DMS153 treated with DMSO at 0.1 percent for 48 hours (cell line): ENCODE results near the gene OR1F1.
A peak's percentile ranks its signal among the peaks of the same experiment; 100 is the strongest.
"Not testable (repeated sequence)": the region's sequence is repeated elsewhere in the genome, so short reads cannot be mapped to it uniquely, and the experiment has no call there.

ENCODE experiments used
- DNase-seq: peaks from one replicate; lab custom pipeline; 2025; ENCODE audit not compliant: unreplicated experiment; lab: John Stamatoyannopoulos, UW

OR1F1 gene

DNA sequence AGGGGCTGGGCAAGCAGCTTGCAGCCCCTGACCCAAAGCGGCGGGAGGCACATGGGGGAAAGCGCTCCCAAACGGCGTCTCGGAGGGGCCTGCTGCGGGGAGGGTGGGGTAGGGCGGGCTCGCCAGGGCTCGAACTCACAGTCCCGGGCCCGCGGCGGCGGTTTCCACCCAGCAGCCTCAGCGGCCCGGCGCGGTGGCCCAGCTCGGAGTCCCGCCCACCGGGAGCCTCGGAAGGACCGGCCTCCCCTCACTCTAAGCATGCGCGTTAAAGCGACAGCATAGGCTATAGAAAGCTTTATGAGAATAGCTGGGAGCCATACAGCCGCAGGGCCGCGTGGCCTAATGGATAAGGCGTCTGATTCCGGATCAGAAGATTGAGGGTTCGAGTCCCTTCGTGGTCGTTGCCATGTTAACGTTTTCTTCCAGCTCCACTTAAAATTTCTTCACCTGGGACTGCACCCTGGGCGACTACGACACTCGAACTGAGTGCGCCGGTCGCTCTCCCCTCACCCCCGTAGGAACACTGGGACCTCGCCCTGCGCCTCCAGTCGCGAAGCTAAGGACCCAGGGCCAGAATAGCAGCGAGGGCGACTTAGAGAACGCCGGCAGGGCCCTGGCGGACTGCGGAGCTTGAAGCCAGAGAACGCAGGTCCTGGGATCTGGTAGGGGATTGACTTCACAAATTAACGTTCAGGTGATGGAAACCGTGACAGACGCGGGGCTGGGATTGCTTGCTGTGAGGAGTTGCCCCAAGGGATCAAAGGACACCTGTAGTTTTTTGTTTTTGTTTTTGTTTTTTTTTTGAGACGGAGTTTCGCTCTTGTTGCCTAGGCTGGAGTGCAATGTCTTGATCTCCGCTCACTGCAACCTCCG, 37.4 kb upstream of the OR1F1 start:
- peak; percentile 90 for DNase-seq

DNA sequence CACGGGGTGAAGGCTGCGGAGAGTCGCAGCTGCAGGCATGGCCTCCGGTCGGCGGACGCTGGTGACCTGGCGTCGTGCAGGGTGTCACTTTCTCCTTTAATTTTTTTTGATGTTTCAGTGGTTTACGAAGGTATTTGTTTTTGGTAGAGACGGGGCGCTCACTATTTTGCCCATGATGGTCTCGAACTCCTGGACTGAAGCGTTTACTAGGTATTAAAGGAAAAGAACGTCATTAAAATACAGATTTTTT, 36.1 kb upstream of the OR1F1 start:
- DNase-seq: no peak

DNA sequence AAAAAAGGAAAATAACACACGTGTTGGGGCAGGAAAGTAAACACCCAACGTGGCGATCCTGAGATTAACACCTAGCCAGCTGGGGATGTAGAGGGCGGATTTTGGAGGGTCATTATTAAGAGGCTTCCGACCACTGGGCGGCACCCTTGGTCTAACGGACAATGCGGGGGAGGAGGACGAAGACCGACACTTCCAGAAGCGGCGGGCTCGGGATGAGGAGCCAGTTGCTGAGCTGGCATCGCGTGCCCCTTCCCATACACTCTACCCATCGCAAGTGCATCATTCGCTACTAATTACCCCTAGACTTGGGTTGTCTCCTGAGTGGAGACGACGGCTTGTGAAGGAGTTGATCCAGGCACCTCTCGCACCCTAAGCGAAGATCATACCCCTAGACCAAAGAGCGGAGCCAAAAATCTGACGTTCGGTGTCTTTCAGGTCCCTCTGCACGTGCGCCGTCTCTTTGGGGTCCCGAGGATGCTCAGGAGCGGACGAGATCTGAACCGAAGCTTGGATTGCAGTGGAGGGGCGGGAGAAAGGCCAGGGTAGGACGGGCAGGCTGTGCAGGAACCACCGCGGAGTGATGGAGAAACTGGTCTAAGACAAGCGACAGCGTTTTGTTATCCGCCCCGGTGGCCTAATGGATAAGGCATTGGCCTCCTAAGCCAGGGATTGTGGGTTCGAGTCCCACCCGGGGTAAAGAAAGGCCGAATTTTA, 35.6 kb upstream of the OR1F1 start:
- DNase-seq: peak; percentile 94

DNA sequence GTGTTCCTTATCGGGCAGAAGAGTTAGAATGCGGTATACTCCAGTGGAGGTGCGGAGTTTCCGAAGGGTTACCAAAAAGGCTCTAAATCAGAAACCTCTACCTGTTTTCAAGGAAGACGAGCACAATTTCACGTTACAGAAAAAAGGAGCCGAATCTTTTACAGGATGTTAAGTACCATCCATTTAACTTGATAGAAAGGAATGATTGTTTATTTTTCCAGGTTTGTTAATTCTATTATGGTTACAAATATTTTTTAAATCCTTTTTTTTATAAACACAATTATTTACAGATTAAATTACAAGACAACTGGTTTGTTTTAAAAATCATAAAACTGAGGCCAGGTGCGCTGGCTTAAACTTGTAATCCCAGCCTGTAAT, 35.0 kb upstream of the OR1F1 start:
- no peak for DNase-seq

DNA sequence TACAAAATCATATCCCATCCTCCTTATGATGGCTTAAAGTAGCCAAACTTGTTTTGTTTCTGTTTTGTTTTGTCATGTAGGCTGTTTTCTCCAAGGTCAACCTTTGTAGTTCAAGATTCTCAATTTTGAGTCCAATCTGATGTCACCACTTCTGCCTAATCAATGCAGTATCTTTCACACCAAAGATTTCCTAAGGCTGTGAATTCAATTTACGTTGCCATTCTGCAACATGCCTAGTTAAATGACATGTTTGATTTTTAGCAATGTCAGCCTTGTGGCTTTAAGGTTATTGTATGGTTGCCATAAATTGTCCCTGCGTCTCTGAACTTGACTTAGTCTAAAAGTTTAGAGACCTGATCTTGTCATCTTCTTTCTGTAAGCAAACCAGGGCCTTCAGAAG, 32.8 kb upstream of the OR1F1 start:
- DNase-seq: no peak

GRCh38 chr16:3155972-3156371, 32.0 kb upstream of the OR1F1 start:
- no peak for DNase-seq

DNA sequence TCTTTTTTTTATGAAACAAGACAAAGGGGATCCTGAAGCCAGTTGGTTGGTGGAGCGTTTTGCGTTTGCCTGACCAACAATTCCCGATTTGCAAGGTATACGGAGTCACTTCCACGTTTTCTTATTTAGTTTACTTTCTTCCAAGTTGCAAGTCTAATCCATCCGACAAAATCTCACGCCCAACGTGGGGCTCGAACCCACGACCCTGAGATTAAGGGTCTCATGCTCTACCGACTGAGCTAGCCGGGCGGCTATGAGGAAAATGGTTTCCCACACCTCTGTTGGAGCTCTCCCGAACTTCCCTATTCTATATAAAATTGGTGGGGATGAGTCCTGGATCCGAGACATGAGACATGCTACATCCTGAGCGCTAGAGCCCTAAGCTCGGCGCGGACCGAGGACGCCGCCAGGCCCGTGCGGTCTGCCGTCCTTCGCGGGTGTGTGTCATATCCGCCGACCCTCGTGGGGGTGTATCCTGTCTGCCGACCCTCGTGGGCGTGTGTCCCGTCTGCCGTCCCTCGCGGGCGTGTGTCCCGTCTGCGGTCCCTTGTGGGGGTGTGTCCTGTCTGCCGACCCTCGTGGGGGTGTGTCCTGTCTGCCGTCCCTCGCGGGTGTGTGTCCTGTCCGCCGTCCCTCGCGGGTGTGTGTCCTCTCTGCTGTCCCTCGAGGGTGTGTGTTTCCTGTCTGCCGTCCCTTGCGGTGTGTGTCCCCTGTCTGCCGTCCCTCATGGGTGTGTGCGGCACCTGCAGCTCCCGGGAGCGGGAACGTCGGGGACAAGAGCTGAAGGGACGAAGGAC, 30.6 kb upstream of the OR1F1 start:
- peak; percentile 53 for DNase-seq

- DNase-seq: no peak
Measured at GRCh38 chr16:3158026-3158509, 29.9 kb upstream of the OR1F1 start.

GRCh38 chr16:3158510-3159314, 29.3 kb upstream of the OR1F1 start:
- DNase-seq: peak; percentile 38

DNA sequence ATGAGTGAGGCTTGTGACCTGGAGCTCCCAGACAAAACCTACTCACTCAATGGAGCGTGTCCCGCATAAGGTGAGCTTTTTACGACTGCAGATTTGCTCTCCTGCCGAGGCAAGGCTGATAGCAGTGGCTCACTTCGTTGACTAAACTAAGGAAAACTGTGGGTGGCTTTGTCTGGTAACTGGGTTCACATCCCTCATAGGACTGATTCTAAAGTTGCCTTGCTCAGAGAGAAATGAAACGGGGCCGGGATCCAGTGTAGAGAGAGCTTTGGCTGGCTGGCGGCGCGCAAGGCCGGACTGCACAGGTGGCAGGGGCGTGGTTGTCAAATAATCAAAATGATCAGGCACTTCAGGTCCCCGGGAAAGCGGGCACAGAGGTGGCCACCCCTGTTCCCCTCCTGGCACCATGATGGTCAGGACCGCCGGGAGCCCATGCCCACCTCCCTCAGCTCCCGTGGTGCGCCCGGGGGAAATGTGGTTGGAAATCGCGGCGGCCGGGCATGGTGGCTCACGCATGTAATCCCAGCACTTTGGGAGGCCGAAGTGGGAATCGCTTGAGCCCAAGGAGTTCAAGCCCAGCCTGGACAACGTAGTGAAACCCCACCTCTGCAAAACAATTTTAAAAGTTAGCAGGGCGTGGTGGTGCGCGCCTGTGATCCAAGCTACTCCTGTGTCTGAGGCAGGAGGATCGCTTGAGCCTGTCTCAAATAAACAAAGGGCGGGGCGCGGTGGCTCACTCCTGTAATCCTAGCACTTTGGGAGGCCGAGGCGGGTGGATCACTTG, 26.6 kb upstream of the OR1F1 start:
- no peak for DNase-seq

DNA sequence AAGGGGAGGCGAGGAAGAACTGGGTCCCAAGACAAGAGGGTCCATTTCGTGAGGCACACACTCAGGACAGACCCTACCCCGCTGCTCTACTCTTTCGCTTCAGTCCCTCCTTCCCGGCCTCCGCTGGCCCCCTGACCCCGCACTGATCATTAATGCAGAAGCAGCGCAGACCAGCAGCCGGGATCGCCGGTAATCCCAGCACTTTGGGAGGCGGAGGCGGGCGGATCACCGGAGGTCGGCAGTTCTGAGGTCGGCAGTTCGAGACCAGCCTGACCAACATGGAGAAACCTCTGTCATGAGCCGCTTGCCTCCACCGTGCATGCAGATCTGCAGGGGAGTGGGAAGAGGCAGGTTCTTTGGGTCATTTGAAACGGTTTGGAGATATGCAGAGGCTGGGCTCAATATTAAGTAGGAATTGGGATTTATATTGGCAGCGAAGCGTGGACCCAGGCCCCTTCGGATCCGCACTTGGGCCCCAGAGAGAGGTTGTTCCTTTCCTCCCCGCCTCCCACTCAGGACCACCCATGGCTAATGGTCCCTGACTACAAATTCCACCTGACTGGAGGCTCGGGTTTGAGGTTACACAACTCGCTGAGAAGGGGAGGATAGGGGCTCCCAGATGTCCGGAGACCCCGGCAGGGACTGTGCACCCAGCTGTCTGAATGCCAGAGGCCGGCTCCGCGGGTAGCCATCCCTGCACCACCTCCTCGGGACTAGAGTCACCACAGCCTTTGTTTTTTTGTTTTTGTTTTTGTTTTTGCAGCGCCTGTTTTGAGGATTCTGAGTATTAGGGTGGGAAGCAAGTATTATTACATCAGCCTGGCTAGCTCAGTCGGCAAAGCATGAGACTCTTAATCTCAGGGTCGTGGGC, 23.6 kb upstream of the OR1F1 start:
- no peak for DNase-seq

DNA sequence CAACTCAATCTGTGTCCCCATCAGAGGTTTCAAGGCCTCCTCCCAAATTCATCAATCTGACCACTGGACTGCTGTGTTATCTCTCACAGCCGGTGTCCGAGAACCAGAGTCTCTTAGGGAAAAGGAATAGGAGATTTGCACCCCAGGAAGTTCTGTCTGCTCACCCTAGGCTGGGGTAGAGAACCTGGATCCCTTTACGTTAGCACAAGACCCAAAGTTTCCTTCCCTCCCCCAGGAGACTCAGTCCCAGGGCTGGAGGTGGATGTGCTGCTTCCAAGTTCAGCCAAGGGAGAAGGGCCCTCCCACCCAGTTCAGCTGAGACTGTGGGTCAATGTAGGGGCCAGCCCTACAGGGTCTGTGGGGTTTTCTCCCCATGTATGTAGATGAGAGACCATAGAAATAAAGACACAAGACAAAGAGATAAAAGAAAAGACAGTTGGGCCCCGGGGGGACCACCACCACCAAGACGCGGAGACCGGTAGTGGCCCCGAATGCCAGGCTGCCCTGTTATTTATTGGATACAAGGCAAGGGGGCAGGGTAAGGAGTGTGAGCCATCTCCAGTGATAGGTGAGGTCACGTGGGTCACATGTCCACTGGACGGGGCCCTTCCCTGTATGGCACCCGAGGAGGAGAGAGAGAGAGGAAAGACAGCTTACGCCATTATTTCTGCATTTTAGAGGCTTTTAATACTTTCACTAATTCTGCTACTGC, 22.7 kb upstream of the OR1F1 start:
- no peak for DNase-seq

GRCh38 chr16:3166505-3166886, 21.5 kb upstream of the OR1F1 start:
- no peak for DNase-seq

- not testable (repeated sequence) for DNase-seq
Measured at GRCh38 chr16:3168729-3169128, 19.3 kb upstream of the OR1F1 start.

DNA sequence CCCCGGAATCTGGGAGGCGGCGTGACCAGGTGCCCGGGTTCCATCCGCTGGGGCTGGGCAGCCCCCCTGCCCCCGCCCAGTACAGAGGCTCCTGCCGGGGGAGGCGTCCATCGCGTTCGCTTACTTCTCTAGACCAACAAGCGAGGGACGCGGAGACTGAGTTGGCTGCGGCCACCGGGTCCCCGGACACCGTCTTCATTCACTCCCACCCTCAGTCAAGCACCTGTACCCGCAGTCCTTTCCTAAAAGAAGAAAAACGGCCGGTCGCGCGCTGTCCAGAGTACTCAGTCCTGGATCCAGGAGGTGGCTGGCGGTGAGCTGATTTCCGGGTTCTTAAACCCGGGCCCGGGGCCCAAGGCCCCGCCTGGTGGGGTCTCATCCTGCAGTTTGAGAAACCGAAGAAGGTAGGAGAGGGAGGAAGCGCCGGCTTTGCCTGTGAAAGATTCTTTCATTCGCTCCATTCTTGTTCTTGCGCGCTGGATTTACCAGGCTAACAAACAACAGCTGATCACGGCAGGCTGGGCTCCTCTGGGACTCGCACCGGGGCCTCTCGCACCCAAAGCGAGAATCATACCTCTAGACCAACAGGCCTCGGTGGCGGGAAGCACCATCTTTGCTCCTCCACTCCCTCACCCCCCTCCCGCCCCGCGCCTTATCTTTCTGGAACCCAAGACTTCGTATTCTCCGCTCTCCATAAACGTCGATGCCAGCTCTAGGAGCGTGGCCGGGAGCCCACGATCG, 17.4 kb upstream of the OR1F1 start:
- DNase-seq: peak; percentile 1

DNA sequence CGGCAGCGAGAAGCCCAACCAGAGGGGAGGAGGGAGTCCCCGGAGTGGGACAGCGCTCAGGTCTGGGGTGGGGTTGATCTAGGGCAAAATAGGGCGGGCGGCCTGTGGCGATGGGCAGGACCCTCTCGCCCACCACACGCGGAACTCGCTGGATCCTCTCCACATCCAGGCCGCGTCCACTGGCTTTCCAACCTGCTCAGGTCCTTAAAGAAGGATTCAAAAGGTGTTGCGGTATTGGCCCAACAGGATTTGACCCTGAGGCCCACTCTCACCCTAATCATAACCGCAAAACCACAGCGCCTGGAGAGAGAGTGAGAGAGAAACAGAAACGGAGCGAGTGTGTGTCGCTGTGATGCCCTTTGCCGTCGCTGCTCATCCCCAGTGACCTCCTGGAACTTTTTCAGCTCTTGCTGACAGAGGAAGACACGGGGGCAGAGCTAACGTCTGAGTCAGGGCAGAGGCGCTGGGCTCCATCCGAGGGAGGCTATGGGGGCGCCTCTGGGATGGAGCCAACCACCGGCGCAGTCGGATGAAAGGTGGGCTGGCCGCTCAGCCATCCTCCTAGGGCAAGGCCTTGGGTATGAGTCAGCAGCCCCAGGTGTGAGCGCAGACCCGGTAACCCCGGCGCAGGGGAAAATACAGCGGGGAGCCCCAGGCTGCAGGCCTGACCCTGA, 16.7 kb upstream of the OR1F1 start:
- DNase-seq: no peak

- no peak for DNase-seq
Measured at GRCh38 chr16:3171855-3172593, 16.0 kb upstream of the OR1F1 start.
